CD4-positive, CD25-positive, alpha-beta regulatory T cell (primary cell): ENCODE results near the gene MTG2. TPM values are rescaled to one million over a fixed set of nuclear protein-coding genes. Genes with fewer than 3 reads are reported as not detected.

Experiments used
- ATAC-seq, 2 donors: fragments of 150-1000 bp; cut with Tn5 transposase; one replicate each; pipeline ENCODE4 v1.10.0; 2021; ENCODE audit warnings: low read depth in 2 of 2, moderate number of reproducible peaks in 2 of 2, moderate library complexity in 1 of 2
- DNase-seq, 3 donors: peaks; one replicate each; pipeline versions ENCODE4 v3.0.0 to v3.0.0-alpha.2; 2012 to 2022; ENCODE audit warnings: mixed read lengths in 1 of 3
- H3K27ac ChIP-seq: one replicate; pipeline ENCODE4 v1.7.0; 2013; ENCODE audit warnings: mild to moderate bottlenecking, low read length; ENCODE audit not compliant: insufficient read depth, poor library complexity, severe bottlenecking
- H3K27me3 ChIP-seq: one replicate; pipeline ENCODE4 v1.7.0; 2013; ENCODE audit warnings: low read length; ENCODE audit not compliant: control insufficient read depth, insufficient read depth
- H3K36me3 ChIP-seq: one replicate; pipeline ENCODE4 v1.7.0; 2013; ENCODE audit warnings: mild to moderate bottlenecking, low read length, moderate library complexity; ENCODE audit not compliant: control insufficient read depth, insufficient read depth
- H3K4me1 ChIP-seq: 2 replicates; pipeline ENCODE4 v1.7.0; 2013; ENCODE audit warnings: mild to moderate bottlenecking, low read length; ENCODE audit not compliant: insufficient read depth, control insufficient read depth, poor library complexity, severe bottlenecking
- H3K4me3 ChIP-seq: one replicate; pipeline ENCODE4 v1.7.0; 2013; ENCODE audit warnings: low read depth, mild to moderate bottlenecking, low read length, moderate library complexity
- H3K9me3 ChIP-seq, 2 experiments: 1 replicate in 1 of 2; 2 replicates in 1 of 2; pipeline ENCODE4 v1.7.0; 2013; ENCODE audit warnings: low read length in 2 of 2, mild to moderate bottlenecking in 1 of 2, moderate library complexity in 1 of 2; ENCODE audit not compliant: control insufficient read depth in 2 of 2
- H3K27ac Mint-ChIP-seq, 3 donors: one replicate each; pipeline ENCODE4 v1.8.0; 2020 to 2022; ENCODE audit warnings: mild to moderate bottlenecking in 3 of 3, mixed read lengths in 3 of 3, moderate library complexity in 2 of 3
- H3K27me3 Mint-ChIP-seq: one replicate; pipeline ENCODE4 v1.8.0; 2022; ENCODE audit warnings: mild to moderate bottlenecking, mixed read lengths
- H3K36me3 Mint-ChIP-seq: one replicate; pipeline ENCODE4 v1.8.0; 2020; ENCODE audit warnings: mixed read lengths
- H3K4me1 Mint-ChIP-seq, 4 donors: one replicate each; pipeline ENCODE4 v1.8.0; 2020 to 2022; ENCODE audit warnings: mixed read lengths in 4 of 4, mild to moderate bottlenecking in 1 of 4
- H3K4me3 Mint-ChIP-seq, 4 donors: one replicate each; pipeline ENCODE4 v1.8.0; 2020 to 2022; ENCODE audit warnings: mild to moderate bottlenecking in 4 of 4, mixed read lengths in 4 of 4, moderate library complexity in 3 of 4
- H3K9me3 Mint-ChIP-seq, 7 donors: one replicate each; pipeline ENCODE4 v1.8.0; 2020 to 2022; ENCODE audit warnings: mixed read lengths in 7 of 7, mild to moderate bottlenecking in 3 of 7, moderate library complexity in 2 of 7
- polyA plus RNA-seq, 4 donors: library from polyadenylated mRNA; unstranded; fragments of 300-500 nt; fragmentation: Illumina TruSeq; gene quantifications; one replicate each; pipeline ENCODE4 v1.2.3, GENCODE V29; 2021
- total RNA-seq: library from RNA; stranded (reverse); gene quantifications from one replicate; pipeline ENCODE4 v1.2.3, GENCODE V29; 2022

MTG2 gene
- total and polyA plus RNA-seq, 5 donors from 2014 or later = 17.5 to 23.6 (median 18.9) TPM

DNA sequence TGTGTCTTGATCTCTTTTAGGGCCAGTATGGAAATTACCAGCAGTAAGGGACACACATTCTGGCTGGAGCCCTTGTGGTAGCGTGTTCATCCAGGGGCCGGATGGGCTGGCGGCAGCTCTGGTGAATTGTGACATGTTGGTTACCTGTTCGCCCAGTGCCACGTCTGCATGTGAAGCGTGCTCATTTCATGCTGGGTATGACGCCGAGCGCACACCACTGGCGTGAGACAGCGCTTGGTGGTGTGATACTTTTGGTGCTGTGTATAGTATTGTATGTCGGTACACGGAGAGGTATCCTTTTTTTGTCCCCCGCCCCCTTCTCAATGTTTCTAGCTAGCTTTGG, 3.7 kb upstream of the MTG2 start:
- ATAC-seq (no peak), DNase-seq (no peak)
- H3K4me3 ChIP-seq = no peak overlapping the region
- Mint-ChIP-seq H3K27me3 (no peaks in the 10 kb centered on the region), H3K27ac (peak overlapping the region in 1 of 3 donors; percentile 65), H3K4me3 (no peak overlapping the region), H3K36me3 (peaks cover 8% of the 10 kb centered on the region), H3K9me3 (no peaks in the 10 kb centered on the region), H3K4me1 (peaks cover 9 to 19% (median 16%) of the 10 kb centered on the region in 4 donors)
- H3K27me3 ChIP-seq = no peaks in the 10 kb centered on the region
- peaks cover 16% of the 10 kb centered on the region for H3K4me1 ChIP-seq
- no peaks in the 10 kb centered on the region for H3K36me3 ChIP-seq
- H3K27ac ChIP-seq = no peak overlapping the region
- H3K9me3 ChIP-seq = no peaks in the 10 kb centered on the region

DNA sequence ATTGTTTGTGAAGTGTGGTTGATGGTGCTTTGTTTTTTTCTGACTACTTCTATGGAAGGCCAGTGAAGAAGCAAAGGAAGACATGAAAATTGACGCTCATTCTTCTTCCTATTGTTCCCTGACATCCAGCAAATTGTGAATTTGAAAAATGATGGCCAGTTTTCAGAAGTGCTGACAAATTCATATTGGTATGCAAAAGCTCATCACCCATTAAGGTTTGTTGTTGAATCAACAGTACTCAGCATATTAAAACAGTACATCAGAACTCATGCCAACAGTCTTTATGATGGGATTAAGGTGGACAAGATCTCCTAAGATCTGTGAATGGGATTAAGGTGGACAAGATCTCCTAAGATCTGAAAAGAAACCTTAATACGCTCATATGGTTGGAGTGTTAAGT, 1.0 kb upstream of the MTG2 start:
- Histone ChIP-seq H3K9me3 (no peaks in the 10 kb centered on the region), H3K4me1 (peaks cover 19% of the 10 kb centered on the region), H3K27me3 (no peaks in the 10 kb centered on the region), H3K36me3 (no peaks in the 10 kb centered on the region), H3K4me3 (peak overlapping the region; percentile 87), H3K27ac (peak overlapping the region; percentile 91)
- Mint-ChIP-seq H3K27ac (peak overlapping the region; percentile 93 to 96 (median 93)), H3K36me3 (no peaks in the 10 kb centered on the region), H3K4me3 (peak overlapping the region; percentile 92 to 99 (median 96)), H3K4me1 (peaks cover 10 to 37% (median 28%) of the 10 kb centered on the region in 4 donors), H3K27me3 (no peaks in the 10 kb centered on the region), H3K9me3 (no peaks in the 10 kb centered on the region)
- ATAC-seq = no peak
- DNase-seq = no peak

DNA sequence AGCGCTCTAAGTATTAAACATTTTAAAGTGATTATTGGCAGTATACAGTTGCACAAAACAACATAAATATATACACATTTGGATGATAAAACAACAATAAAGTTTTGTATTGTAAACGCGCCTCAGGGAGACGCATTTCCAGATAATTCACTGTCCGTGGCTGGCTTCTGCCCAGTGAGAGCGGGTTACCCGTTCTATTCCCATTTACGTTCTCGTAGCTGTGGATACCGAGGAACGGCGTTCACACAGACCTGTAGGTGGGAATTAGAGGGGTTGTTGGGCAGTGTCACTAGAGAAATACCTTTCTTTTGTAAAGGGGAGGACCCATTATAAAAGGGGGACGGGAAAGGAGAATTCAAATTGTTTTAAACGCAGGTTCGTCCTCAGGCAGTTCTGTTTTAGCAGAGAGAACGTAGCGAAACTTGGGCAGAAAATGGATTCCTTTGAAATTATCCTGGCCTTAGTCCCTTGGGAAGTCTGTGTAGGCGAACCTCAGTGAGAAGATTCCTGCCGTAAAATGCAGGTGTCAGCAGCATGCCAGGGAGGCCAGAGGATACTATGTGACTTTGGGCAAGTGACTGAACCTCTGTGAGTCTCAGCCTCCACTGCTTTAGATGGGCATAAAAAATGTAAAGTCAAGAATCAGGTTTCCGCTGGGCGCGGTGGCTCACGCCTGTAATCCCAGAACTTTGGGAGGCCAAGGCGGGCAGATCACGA, 756 bp downstream of the MTG2 start:
- peak overlapping the region; percentile 91 for H3K27ac ChIP-seq
- peak overlapping the region; percentile 92 to 99 (median 96) for H3K4me3 Mint-ChIP-seq
- ATAC-seq (no peak), DNase-seq (no peak)
- no peaks in the 10 kb centered on the region for H3K9me3 Mint-ChIP-seq
- peaks cover 20 to 50% (median 37%) of the 10 kb centered on the region in 4 donors for H3K4me1 Mint-ChIP-seq
- no peaks in the 10 kb centered on the region for H3K36me3 Mint-ChIP-seq
- peak overlapping the region; percentile 77 to 96 (median 93) for H3K27ac Mint-ChIP-seq
- peaks cover 19% of the 10 kb centered on the region for H3K4me1 ChIP-seq
- no peaks in the 10 kb centered on the region for H3K36me3 ChIP-seq
- no peaks in the 10 kb centered on the region for H3K27me3 Mint-ChIP-seq
- no peaks in the 10 kb centered on the region for H3K9me3 ChIP-seq
- no peaks in the 10 kb centered on the region for H3K27me3 ChIP-seq
- H3K4me3 ChIP-seq = peak overlapping the region; percentile 94

DNA sequence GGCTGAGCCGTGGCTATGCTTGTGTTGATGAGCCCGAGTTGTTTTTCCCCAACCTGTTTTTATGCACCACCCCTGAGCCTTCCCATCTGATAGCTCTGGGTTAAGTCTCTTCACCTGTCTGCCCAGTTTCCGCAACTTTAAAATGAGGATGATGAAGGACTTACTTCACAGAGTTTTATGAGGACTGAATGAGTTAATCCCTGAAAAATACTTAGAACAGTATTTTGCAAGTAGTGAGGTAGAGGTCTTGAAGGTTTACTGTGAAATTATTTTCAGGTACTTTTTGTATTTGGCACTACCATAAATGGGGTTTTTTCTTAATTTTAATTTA, 3.2 kb downstream of the MTG2 start:
- no peaks in the 10 kb centered on the region for H3K27me3 Mint-ChIP-seq
- H3K4me1 Mint-ChIP-seq = peaks cover 24 to 50% (median 39%) of the 10 kb centered on the region in 4 donors
- H3K27me3 ChIP-seq = no peaks in the 10 kb centered on the region
- no peak overlapping the region for H3K27ac ChIP-seq
- ATAC-seq (no peak), DNase-seq (no peak)
- peaks cover 6% of the 10 kb centered on the region for H3K36me3 Mint-ChIP-seq
- no peaks in the 10 kb centered on the region for H3K9me3 Mint-ChIP-seq
- peaks cover 15% of the 10 kb centered on the region for H3K36me3 ChIP-seq
- peaks cover 19% of the 10 kb centered on the region for H3K4me1 ChIP-seq
- H3K4me3 Mint-ChIP-seq = peak overlapping the region in 2 of 4 donors; percentile 21 to 60
- H3K9me3 ChIP-seq = no peaks in the 10 kb centered on the region
- H3K4me3 ChIP-seq = no peak overlapping the region
- no peak overlapping the region for H3K27ac Mint-ChIP-seq

DNA sequence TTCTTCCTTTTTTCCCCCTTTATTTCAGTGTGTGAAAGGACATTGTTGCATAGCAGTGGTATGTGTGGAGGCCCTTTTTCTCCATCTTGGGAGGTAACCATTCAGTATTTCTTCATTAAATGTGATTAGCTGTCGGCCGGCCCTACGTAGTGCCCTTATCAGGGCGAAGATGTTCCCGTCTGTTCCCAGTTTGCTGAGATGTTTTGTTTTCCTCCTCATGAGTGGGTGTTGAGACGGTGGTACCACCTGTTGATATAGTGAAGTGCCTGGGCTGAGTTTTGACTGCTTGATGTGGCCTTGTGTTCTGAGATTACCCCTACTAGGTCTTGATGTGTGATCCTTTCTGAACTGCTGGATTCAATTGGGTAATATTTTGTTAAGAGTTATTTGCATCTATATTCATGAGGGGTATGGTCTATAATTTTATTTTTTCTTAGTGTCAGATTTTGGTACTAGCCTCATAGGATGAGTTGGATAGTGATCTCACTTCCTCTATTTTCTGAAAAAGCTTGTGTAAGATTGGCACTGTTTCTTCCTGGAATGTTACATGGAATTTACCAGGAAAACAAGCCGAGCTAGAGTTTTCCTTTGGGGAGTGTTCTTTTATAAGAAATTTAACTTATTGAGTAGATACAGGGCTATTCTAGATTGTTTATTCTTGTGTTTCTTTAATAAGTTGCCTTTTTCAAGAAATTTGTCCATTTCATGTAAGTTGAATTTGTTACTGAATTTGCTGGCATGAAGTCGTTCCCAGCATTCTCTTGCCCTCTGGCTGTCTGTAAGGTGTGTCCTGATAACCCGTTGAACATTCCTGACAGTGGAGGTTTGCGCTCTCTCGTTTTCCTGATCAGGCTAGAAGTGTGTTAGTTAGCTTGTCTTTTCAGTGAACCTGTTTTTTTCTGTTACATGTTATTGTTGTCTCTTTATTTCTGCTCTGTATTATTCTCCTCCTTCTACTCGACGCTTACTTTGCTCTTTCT, 4.3 kb downstream of the MTG2 start:
- H3K4me3 Mint-ChIP-seq = peak overlapping the region in 1 of 4 donors; percentile 60
- H3K27ac ChIP-seq = no peak overlapping the region
- H3K9me3 ChIP-seq = no peaks in the 10 kb centered on the region
- no peaks in the 10 kb centered on the region for H3K27me3 ChIP-seq
- no peaks in the 10 kb centered on the region for H3K9me3 Mint-ChIP-seq
- H3K27ac Mint-ChIP-seq = peak overlapping the region; percentile 37 to 79 (median 55)
- peaks cover 6% of the 10 kb centered on the region for H3K36me3 Mint-ChIP-seq
- peaks cover 21% of the 10 kb centered on the region for H3K36me3 ChIP-seq
- DNase-seq = no peak
- H3K4me1 Mint-ChIP-seq = peaks cover 18 to 43% (median 33%) of the 10 kb centered on the region in 4 donors
- no peak for ATAC-seq
- H3K27me3 Mint-ChIP-seq = no peaks in the 10 kb centered on the region
- H3K4me1 ChIP-seq = peaks cover 15% of the 10 kb centered on the region
- H3K4me3 ChIP-seq = no peak overlapping the region

DNA sequence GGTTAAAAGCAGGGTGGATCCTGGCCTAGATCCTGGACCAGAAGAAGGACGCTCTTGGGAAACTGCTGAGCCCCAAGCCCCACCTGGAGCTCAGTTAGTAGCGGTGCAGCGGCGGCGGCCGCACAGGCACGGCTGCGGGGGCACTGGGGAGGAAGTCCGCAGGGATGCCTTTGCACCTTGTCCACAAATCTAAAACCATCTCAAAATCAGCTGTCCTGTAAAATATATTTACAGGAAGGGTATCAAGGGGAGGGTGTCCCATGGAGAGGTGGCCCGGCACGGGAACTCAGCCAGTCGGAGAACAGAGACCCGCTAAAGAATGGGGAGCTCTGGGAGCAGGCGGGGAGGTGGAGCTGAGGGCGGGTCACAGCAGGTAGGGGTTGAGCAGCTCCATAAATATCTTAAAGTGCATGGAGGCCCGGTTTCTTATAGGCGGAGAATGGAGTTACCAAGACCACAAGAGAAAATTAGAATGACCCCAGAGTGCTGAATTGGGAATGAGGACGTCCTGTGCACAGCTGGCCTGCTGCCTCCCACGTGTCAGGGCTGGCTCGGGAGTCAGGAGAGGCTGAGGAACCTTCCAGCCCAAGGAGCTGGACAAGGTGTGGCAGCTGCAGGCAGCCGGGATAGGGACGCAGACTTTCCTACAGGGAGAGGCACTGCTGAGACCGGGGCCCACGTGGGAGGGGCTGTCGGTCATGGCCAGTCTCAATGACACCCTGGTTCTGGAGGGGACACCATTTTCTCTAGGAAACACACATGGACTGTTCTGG, 8.0 kb downstream of the MTG2 start:
- no peaks in the 10 kb centered on the region for H3K9me3 ChIP-seq
- peaks cover 11% of the 10 kb centered on the region for H3K36me3 Mint-ChIP-seq
- ATAC-seq (no peak), DNase-seq (no peak)
- H3K27ac ChIP-seq = no peak overlapping the region
- no peak overlapping the region for H3K4me3 Mint-ChIP-seq
- H3K4me1 ChIP-seq = no peaks in the 10 kb centered on the region
- H3K4me3 ChIP-seq = no peak overlapping the region
- no peaks in the 10 kb centered on the region for H3K27me3 Mint-ChIP-seq
- peaks cover 31% of the 10 kb centered on the region for H3K36me3 ChIP-seq
- no peaks in the 10 kb centered on the region for H3K9me3 Mint-ChIP-seq
- no peaks in the 10 kb centered on the region for H3K27me3 ChIP-seq
- H3K27ac Mint-ChIP-seq = no peak overlapping the region
- H3K4me1 Mint-ChIP-seq = peaks cover 16 to 19% (median 17%) of the 10 kb centered on the region in 4 donors

DNA sequence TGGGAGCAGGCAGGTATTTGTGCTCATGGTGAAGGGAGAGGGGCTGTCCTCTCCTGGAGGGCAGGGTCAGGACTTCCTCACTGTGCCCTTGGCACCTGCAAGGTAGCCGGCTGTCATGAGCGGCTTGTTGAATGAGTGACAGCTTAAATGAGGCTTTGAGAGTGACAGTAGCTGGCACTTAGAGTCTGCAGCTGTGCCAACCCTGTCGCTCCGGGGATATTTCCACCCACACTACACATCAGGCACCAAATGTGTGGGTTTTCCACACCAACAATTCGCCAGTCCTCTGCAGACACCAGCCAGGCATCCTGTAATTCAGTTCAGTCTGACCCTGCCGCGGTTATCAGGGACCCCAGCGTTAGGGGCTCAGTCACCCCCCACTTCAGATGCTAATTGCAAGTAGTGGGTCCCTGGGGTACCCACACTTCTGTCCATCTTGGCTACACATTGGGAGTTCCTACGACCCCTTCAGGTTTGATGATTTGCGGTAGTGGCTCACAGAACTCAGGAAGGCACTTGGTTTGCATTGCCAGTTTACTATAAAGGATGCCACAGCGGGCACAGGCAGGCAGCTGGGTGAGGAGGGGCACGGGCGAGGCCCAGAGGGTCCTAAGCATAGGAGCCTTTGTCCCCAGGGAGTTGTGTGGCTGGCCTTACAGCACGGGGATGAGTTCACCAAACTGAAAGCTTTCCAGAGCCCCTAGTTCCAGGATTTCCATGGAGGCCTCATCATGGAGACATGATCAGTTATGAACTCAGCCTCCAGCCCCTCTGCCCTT, 9.1 kb downstream of the MTG2 start:
- H3K4me1 Mint-ChIP-seq = peaks cover 9 to 13% (median 12%) of the 10 kb centered on the region in 4 donors
- peaks cover 11% of the 10 kb centered on the region for H3K36me3 Mint-ChIP-seq
- Histone ChIP-seq H3K27me3 (no peaks in the 10 kb centered on the region), H3K4me3 (no peak overlapping the region), H3K27ac (no peak overlapping the region), H3K4me1 (no peaks in the 10 kb centered on the region), H3K9me3 (no peaks in the 10 kb centered on the region), H3K36me3 (peaks cover 34% of the 10 kb centered on the region)
- no peaks in the 10 kb centered on the region for H3K9me3 Mint-ChIP-seq
- DNase-seq = no peak
- H3K27me3 Mint-ChIP-seq = no peaks in the 10 kb centered on the region
- H3K4me3 Mint-ChIP-seq = no peak overlapping the region
- ATAC-seq = no peak
- H3K27ac Mint-ChIP-seq = peak overlapping the region in 1 of 3 donors; percentile 20
